Measurements from ENCODE around the gene WDR70.
"Not testable (repeated sequence)": the region's sequence is repeated elsewhere in the genome, so short reads cannot be mapped to it uniquely, and the experiment has no call there.

The WDR70 gene

DNA sequence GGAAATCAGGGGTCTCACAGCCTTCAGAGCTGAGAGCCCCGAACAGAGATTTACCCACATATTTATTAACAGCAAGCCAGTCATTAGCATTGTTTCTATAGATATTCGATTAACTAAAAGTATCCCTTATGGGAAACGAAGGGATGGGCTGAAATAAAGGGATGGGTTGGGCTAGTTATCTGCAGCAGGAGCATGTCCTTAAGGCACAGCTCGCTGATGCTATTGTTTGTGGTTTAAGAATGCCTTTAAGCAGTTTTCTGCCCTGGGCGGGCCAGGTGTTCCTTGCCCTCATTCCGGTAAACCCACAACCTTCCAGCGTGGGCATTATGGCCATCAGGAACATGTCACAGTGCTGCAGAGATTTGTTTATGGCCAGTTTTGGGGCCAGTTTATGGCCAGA is 74.1 kb downstream of the WDR70 start:
- peaks cover 18% of the 10 kb centered on the region; the same call in 1 of the 2 replicates for H3K9me3 ChIP-seq (ENCODE audit: control insufficient read depth, insufficient read depth, low read depth, low read length)
- not testable (repeated sequence) for H3K27ac ChIP-seq (ENCODE audit: low read depth, low read length)

DNA sequence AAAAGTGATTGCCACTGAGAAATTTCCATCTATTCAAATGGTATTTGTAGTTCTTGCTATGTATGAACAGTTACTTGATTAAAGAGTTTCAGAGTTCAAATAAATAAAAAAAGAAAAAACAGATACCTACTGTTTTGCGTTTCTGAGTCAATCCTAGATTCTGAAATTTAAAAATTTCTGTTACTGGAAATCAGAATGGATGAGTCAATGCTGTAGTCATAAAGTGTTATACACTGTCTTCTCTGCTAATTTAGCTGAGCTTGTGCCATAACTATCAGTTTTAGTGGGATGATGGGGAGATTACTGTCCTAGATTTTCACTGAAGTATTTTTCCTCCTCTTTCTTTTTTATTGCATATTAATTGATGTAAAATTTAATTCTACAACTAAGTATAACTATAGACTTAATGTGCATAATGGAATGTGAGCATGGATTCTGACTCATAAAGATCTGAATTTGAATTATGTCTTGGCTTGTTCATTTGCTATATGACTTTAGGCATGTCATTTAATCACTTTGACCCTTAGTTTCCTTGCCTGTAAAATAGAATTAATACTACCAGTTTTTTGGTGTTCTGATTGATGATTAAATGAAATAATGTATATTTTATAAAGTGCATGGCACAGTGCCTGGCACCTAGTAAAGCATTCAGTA is 75.4 kb downstream of the WDR70 start:
- H3K9ac ChIP-seq (ENCODE audit: low read length); H3K27me3 ChIP-seq (ENCODE audit: control insufficient read depth, insufficient read depth, low read length); H3K36me3 ChIP-seq (ENCODE audit: control insufficient read depth, insufficient read depth, low read length); H3K4me3 ChIP-seq (ENCODE audit: low read depth, low read length); H3K4me1 ChIP-seq (ENCODE audit: control insufficient read depth, insufficient read depth, low read length); H3K27ac ChIP-seq (ENCODE audit: low read depth, low read length): not testable (repeated sequence)
- peaks cover 18% of the 10 kb centered on the region; the same call in 1 of the 2 replicates for H3K9me3 ChIP-seq (ENCODE audit: control insufficient read depth, insufficient read depth, low read depth, low read length)

More for the DNA sequence above, 74.1 kb downstream of the WDR70 start:
- not testable (repeated sequence) for H3K9ac ChIP-seq (ENCODE audit: low read length); H3K4me3 ChIP-seq (ENCODE audit: low read depth, low read length); H3K27me3 ChIP-seq (ENCODE audit: control insufficient read depth, insufficient read depth, low read length); H3K4me1 ChIP-seq (ENCODE audit: control insufficient read depth, insufficient read depth, low read length); H3K36me3 ChIP-seq (ENCODE audit: control insufficient read depth, insufficient read depth, low read length)

DNA sequence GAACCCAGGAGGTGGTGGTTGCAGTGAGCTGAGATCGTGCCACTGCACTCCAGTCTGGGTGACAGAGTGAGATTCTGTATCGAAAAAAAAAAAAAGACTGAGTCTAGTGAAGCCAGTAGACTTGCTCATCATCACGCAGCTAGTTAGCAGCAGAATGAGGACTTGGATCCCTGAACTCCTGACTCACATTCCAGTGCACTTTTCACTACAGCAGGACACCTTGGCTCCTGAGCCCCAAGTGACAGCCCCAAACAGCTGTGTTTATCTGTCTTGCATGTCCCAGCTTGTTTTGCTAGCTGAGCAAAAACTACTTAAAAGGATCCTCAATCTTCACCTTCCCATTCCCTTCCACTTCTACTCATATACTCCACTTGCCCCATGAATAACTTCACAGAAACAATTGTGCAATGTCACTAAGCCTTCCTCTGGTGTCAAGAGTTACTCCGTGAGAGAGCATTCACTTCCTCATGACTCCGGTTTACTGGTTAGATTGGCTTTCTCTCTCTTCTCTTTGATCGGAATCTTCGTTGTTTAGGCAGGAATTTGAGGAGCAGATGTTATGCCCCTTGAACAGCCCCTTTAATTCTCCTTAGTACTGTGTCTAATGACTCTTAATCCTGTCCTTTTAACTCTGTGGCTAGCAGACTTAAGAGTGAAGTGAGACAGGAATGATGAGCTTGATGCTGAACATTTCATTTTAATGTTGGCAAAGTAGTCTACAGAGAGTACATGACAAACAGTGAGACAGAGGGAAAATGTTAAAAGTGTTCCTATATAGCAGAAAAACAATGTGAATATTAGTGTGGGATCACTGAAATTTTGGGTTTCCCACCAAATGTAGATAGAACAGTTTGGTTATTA is 84.3 kb downstream of the WDR70 start:
- H3K9ac ChIP-seq (ENCODE audit: low read length); H3K27ac ChIP-seq (ENCODE audit: low read depth, low read length); H3K4me1 ChIP-seq (ENCODE audit: control insufficient read depth, insufficient read depth, low read length); H3K36me3 ChIP-seq (ENCODE audit: control insufficient read depth, insufficient read depth, low read length); H3K4me3 ChIP-seq (ENCODE audit: low read depth, low read length); H3K27me3 ChIP-seq (ENCODE audit: control insufficient read depth, insufficient read depth, low read length); H3K9me3 ChIP-seq (ENCODE audit: control insufficient read depth, insufficient read depth, low read depth, low read length): not testable (repeated sequence)

DNA sequence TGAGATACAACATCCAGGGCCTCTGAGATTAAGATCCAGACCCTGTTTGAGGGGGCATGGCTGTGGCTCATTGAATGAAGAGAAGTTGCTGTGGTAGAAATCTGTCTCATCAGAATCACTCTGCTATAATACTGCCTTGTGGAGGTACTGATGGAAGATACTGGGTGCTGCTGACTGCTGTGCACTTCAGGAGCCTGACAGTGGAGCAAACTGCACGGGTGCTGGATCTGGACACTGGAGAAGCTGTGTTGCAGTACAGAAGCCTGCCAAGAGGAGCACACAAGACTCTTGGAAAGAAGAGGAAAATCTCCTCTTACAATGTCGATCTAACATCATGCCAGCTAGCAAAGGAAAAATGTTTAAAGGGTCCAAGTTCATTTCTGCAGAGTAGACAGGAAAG is 85.5 kb downstream of the WDR70 start:
- H3K4me3 ChIP-seq (ENCODE audit: low read depth, low read length): not testable (repeated sequence)

GRCh38 chr5:37469383-37469782 is 90.3 kb downstream of the WDR70 start:
- not testable (repeated sequence) for H3K9me3 ChIP-seq (ENCODE audit: control insufficient read depth, insufficient read depth, low read depth, low read length); H3K36me3 ChIP-seq (ENCODE audit: control insufficient read depth, insufficient read depth, low read length); H3K4me3 ChIP-seq (ENCODE audit: low read depth, low read length); H3K9ac ChIP-seq (ENCODE audit: low read length); H3K4me1 ChIP-seq (ENCODE audit: control insufficient read depth, insufficient read depth, low read length); H3K27me3 ChIP-seq (ENCODE audit: control insufficient read depth, insufficient read depth, low read length); H3K27ac ChIP-seq (ENCODE audit: low read depth, low read length)

More for the DNA sequence above, 85.5 kb downstream of the WDR70 start:
- not testable (repeated sequence) for H3K36me3 ChIP-seq (ENCODE audit: control insufficient read depth, insufficient read depth, low read length); H3K9me3 ChIP-seq (ENCODE audit: control insufficient read depth, insufficient read depth, low read depth, low read length); H3K4me1 ChIP-seq (ENCODE audit: control insufficient read depth, insufficient read depth, low read length); H3K9ac ChIP-seq (ENCODE audit: low read length); H3K27ac ChIP-seq (ENCODE audit: low read depth, low read length); H3K27me3 ChIP-seq (ENCODE audit: control insufficient read depth, insufficient read depth, low read length)

DNA sequence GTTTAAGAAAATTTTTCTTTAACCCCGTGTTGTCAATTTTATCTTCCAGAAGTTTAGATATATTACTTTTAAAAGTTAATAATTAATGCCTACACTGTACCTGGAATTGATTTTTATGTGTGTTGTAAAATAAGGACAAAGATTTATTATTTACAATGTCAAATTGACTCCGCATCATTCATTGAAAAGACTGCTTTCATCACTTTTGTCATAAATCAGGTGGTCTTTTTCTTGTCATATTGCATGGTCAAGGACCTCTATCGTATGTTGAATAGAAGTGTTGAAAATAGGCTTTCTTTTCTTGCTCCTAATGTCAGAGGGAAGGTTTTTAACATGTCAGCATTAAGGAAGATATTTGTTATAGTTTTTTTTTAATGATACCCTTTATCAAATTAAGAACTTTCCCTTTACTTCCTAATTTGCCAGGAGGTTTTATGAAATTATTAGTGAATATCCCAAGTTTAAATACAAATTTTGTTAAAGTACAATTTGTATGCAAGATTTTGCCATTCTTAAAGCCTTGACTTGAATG is 92.6 kb downstream of the WDR70 start:
- H3K9me3 ChIP-seq (ENCODE audit: control insufficient read depth, insufficient read depth, low read depth, low read length): peaks cover 9% of the 10 kb centered on the region
- H3K4me1 ChIP-seq (ENCODE audit: control insufficient read depth, insufficient read depth, low read length): no peaks in the 10 kb centered on the region
- H3K27ac ChIP-seq (ENCODE audit: low read depth, low read length): no peak overlapping the region
- H3K27me3 ChIP-seq (ENCODE audit: control insufficient read depth, insufficient read depth, low read length): no peaks in the 10 kb centered on the region
- no peak overlapping the region for H3K9ac ChIP-seq (ENCODE audit: low read length)
- no peaks in the 10 kb centered on the region for H3K36me3 ChIP-seq (ENCODE audit: control insufficient read depth, insufficient read depth, low read length)
- no peak overlapping the region for H3K4me3 ChIP-seq (ENCODE audit: low read depth, low read length)

DNA sequence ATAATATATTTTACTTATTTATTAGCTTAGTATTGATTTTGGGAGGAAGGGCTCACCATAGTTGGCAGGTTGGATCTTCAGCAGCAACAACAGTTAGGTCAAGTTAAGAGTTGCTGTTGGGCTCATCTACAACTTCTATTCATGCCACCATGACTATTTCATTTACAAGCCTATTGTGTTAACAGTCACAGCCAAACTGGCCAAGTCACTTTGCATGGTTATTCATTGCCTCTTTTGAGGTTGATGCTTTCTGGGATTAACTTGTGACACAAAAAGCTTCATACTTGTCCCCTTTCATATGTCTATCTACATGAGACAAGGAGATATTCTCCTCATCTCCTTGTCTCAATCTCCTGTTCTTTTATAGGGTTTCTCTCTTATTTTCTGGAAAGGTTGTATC is 98.3 kb downstream of the WDR70 start:
- Histone ChIP-seq H3K27me3 (ENCODE audit: control insufficient read depth, insufficient read depth, low read length) (no peaks in the 10 kb centered on the region), H3K4me1 (ENCODE audit: control insufficient read depth, insufficient read depth, low read length) (no peaks in the 10 kb centered on the region), H3K9me3 (ENCODE audit: control insufficient read depth, insufficient read depth, low read depth, low read length) (peaks cover 33% of the 10 kb centered on the region), H3K27ac (ENCODE audit: low read depth, low read length) (no peak overlapping the region), H3K9ac (ENCODE audit: low read length) (no peak overlapping the region), H3K4me3 (ENCODE audit: low read depth, low read length) (no peak overlapping the region), H3K36me3 (ENCODE audit: control insufficient read depth, insufficient read depth, low read length) (peaks cover 21% of the 10 kb centered on the region)

DNA sequence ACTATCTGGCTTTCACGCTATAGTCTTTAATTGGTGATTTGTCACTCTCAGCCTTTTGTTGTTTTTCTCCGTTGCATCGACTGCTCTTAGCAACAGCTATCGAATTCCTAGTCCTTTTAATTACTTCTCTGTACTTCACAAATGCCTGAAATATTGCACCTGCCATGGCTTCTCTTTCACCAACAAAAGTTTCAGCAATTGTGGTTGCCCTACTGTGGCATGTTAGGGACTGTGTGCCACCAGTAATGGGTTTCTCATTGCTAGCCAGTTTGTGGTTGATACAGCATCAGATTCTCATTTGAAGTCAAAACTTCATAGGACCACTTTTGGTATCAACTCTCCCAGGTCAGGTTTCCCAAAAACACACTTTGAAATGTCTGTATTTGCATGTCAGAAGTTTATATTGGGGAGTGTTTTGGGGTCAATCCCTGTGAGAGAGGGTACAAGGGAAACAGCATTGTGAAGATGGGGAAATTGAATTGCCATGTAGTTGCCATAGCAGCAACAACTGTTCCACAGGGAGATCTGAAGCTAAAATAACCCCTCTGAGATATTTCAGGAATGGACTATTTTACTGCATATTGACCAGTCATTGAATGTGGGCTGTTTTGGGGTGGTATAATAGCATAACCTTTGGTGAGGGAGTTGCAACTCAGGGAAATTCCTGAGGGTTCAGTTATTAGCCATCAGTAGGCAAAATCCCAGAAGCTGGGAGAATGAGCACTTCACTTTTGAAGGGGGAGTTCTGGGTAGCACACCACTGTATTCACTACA is 99.2 kb downstream of the WDR70 start:
- H3K4me3 ChIP-seq (ENCODE audit: low read depth, low read length): no peak overlapping the region
- peaks cover 33% of the 10 kb centered on the region for H3K9me3 ChIP-seq (ENCODE audit: control insufficient read depth, insufficient read depth, low read depth, low read length)
- H3K4me1 ChIP-seq (ENCODE audit: control insufficient read depth, insufficient read depth, low read length): no peaks in the 10 kb centered on the region
- H3K9ac ChIP-seq (ENCODE audit: low read length): no peak overlapping the region
- no peaks in the 10 kb centered on the region for H3K27me3 ChIP-seq (ENCODE audit: control insufficient read depth, insufficient read depth, low read length)
- H3K27ac ChIP-seq (ENCODE audit: low read depth, low read length): no peak overlapping the region
- peaks cover 21% of the 10 kb centered on the region for H3K36me3 ChIP-seq (ENCODE audit: control insufficient read depth, insufficient read depth, low read length)

GRCh38 chr5:37481395-37481794 is 102.3 kb downstream of the WDR70 start:
- H3K9me3 ChIP-seq (ENCODE audit: control insufficient read depth, insufficient read depth, low read depth, low read length): peaks cover 33% of the 10 kb centered on the region
- not testable (repeated sequence) for H3K4me3 ChIP-seq (ENCODE audit: low read depth, low read length); H3K27ac ChIP-seq (ENCODE audit: low read depth, low read length); H3K27me3 ChIP-seq (ENCODE audit: control insufficient read depth, insufficient read depth, low read length); H3K9ac ChIP-seq (ENCODE audit: low read length); H3K4me1 ChIP-seq (ENCODE audit: control insufficient read depth, insufficient read depth, low read length)
- H3K36me3 ChIP-seq (ENCODE audit: control insufficient read depth, insufficient read depth, low read length): peaks cover 21% of the 10 kb centered on the region

GRCh38 chr5:37490120-37490810 is 111.1 kb downstream of the WDR70 start:
- Histone ChIP-seq H3K27me3 (ENCODE audit: control insufficient read depth, insufficient read depth, low read length) (no peaks in the 10 kb centered on the region), H3K27ac (ENCODE audit: low read depth, low read length) (no peak overlapping the region), H3K4me1 (ENCODE audit: control insufficient read depth, insufficient read depth, low read length) (no peaks in the 10 kb centered on the region), H3K9ac (ENCODE audit: low read length) (no peak overlapping the region), H3K4me3 (ENCODE audit: low read depth, low read length) (no peak overlapping the region), H3K9me3 (ENCODE audit: control insufficient read depth, insufficient read depth, low read depth, low read length) (no peaks in the 10 kb centered on the region), H3K36me3 (ENCODE audit: control insufficient read depth, insufficient read depth, low read length) (no peaks in the 10 kb centered on the region)
